ENCODE measurements around the gene SLC29A3. TPM values are rescaled to one million over a fixed set of nuclear protein-coding genes. Genes with fewer than 3 reads are reported as not detected.
A peak's percentile ranks its signal among the peaks of the same experiment; 100 is the strongest.

The SLC29A3 gene
- total and polyA plus RNA-seq, 8 donors, result 7.6 to 13.4 (median 8.1) TPM

DNA sequence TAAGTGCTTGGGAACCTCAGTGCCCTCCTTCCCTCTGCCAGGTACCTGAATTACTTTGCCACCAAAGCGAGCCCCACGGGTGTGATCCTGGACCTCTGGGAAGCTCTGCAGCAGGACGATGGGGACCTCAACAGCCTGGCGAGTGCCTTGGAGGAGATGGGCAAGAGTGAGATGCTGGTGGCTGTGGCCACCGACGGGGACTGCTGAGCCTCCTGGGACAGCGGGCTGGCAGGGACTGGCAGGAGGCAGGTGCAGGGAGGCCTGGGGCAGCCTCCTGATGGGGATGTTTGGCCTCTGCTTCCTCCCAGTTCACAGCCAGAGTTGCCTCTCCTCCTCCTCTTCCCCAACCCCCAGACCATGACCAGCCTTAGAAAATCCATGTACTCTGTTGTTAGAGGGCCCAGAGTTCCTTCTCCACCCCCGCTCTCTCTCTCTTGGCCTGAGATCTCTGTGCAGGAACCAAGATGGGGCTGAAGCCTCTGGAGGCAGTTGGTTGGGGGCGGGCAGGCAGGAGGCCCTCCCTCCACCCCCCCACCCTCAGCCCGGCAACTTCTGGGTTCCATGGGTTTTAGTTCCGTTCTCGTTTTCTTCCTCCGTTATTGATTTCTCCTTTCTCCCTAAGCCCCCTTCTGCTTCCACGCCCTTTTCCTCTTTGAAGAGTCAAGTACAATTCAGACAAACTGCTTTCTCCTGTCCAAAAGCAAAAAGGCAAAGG lies 19.8 kb upstream of the SLC29A3 start:
- no peaks in the 10 kb centered on the region for H3K4me1 ChIP-seq
- no peak for DNase-seq
- ATAC-seq, result peak; percentile 13
- no peaks in the 10 kb centered on the region for H3K9me3 ChIP-seq
- no peak overlapping the region for H3K27ac ChIP-seq
- intact Hi-C loops (cut with DNase I), result no loop called here
- peaks cover 0 to 35% of the 10 kb centered on the region in 2 donors for H3K36me3 ChIP-seq
- no peak overlapping the region for H3K4me3 ChIP-seq
- H3K27me3 ChIP-seq, result no peaks in the 10 kb centered on the region
- TF ChIP-seq, protein P1, sequence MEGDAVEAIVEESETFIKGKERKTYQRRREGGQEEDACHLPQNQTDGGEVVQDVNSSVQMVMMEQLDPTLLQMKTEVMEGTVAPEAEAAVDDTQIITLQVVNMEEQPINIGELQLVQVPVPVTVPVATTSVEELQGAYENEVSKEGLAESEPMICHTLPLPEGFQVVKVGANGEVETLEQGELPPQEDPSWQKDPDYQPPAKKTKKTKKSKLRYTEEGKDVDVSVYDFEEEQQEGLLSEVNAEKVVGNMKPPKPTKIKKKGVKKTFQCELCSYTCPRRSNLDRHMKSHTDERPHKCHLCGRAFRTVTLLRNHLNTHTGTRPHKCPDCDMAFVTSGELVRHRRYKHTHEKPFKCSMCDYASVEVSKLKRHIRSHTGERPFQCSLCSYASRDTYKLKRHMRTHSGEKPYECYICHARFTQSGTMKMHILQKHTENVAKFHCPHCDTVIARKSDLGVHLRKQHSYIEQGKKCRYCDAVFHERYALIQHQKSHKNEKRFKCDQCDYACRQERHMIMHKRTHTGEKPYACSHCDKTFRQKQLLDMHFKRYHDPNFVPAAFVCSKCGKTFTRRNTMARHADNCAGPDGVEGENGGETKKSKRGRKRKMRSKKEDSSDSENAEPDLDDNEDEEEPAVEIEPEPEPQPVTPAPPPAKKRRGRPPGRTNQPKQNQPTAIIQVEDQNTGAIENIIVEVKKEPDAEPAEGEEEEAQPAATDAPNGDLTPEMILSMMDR (IDR thresholded peaks at IDR 0.05), result no peak

DNA sequence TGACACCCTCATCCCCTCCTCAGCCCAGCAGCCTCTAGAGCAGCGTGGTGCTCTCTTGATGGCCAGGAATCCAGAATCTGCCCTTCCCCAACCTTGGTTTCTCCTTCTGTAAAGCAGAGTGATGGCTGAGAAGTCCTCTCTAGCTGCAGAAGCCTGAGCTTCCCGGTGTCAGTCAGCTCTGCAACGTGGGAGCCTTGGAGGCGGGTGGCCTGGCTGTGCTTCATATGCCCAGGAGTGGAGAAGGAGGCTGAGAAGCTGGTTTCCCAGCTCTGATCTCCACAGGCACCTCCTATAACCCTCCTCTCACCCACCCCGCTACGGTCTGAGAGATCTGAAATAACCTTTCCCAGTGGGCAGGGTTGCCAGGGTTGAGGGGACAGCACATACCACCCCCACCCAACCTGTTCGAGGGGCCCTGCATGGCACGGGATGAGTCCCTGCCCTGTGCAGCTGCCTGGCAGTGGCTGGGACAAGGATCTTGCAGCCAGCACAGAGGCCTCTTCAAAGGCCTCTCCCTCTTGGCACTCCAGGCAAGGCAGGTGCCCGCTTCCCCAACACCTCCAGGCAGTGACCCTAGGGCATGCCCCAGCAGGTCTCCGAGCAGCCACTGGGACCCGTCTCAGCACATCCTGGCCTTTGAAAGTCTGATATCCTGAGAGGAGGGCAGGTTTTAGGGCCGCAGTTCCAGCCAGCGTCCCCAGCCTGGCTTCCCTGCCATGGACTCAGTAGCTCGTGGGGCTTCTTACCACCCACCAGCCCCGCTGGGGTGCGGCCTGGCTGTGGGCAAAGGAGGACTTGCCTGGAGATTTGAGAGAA lies 18.3 kb upstream of the SLC29A3 start:
- H3K36me3 ChIP-seq, result peaks cover 0 to 31% of the 10 kb centered on the region in 2 donors
- no peak overlapping the region for H3K4me3 ChIP-seq
- H3K27me3 ChIP-seq, result no peaks in the 10 kb centered on the region
- intact Hi-C loops (cut with DNase I), result no loop called here
- DNase-seq, result no peak
- no peak for ATAC-seq
- no peaks in the 10 kb centered on the region for H3K9me3 ChIP-seq
- no peaks in the 10 kb centered on the region for H3K4me1 ChIP-seq
- TF ChIP-seq, protein P1 (IDR thresholded peaks at IDR 0.05), result no peak
- no peak overlapping the region for H3K27ac ChIP-seq

DNA sequence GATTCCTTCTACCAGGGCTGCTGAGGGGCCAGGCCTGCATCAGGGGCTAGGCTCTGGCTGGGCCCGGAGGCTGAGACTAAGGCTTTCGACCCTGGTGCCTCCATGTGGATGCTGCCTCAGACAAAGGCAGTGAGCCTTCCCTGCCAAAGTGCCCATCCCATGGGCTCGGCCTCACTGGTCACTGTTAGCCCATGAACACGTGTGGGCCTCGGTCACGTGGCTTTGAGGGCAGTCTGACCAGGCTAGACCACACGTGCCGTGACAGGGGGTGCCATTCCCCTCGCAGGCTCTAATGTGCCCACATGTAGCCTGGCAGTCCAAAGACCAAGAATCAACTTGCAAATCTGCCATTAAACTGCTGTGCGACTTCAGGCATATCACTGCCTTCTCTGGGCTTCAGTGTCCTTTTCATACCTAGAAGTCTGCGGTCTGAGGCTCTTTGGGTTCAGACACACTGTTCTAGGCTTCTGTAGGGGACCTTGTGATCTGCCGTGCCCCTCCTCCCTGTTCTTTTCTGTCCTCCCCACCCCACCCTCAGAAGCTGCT lies 17.6 kb upstream of the SLC29A3 start:
- TF ChIP-seq, protein P1 (IDR thresholded peaks at IDR 0.05), result no peak
- DNase-seq (no peak), ATAC-seq (no peak)
- Histone ChIP-seq H3K36me3 (peaks cover 0 to 24% of the 10 kb centered on the region in 2 donors), H3K27me3 (no peaks in the 10 kb centered on the region), H3K4me3 (no peak overlapping the region), H3K4me1 (no peaks in the 10 kb centered on the region), H3K9me3 (no peaks in the 10 kb centered on the region), H3K27ac (no peak overlapping the region)
- intact Hi-C loops (cut with DNase I), result no loop called here

DNA sequence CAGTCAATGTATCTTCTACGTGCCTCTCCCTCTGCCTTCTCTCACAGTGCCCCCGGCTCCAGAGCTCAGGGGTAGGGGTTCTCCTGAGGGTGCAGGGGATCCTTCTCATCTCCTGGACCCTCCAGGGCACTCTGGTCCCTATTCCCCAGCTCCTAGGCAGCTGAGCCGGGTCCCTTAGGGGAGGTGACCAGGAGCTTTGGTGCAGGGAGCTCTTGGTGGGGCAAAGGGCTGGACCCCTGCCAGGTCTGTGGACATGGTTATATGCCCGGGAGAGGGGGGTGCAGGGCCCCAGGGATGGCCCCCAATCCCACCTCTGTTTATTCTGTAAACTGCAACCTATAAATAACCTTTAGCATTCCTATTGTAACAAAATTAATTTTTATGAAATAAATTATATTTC lies 16.6 kb upstream of the SLC29A3 start:
- Histone ChIP-seq H3K9me3 (no peaks in the 10 kb centered on the region), H3K4me1 (no peaks in the 10 kb centered on the region), H3K36me3 (peaks cover 0 to 21% of the 10 kb centered on the region in 2 donors), H3K27me3 (no peaks in the 10 kb centered on the region), H3K27ac (no peak overlapping the region), H3K4me3 (no peak overlapping the region)
- intact Hi-C loops (cut with DNase I), result no loop called here
- TF ChIP-seq, protein P1 (IDR thresholded peaks at IDR 0.05), result no peak
- no peak for ATAC-seq
- DNase-seq, result no peak
